Activated gamma-delta T cell treated with Interleukin-2 at 50 U/mL for 16 hours (primary cell): ENCODE measurements around the gene RAD54L2.
"Not testable (repeated sequence)": the region's sequence is repeated elsewhere in the genome, so short reads cannot be mapped to it uniquely, and the experiment has no call there.

Experiments used
- DNase-seq: peaks from one replicate; pipeline ENCODE4 v3.0.0-alpha.2; 2020

RAD54L2 gene

GRCh38 chr3:51538459-51539290, at the start of gene RAD54L2:
TSS of gene RAD54L2 (plus strand) at chr3:51538719. CDS start at chr3:51590421, 51,702 bp downstream.
- DNase-seq: peak; percentile 71

- DNase-seq: peak; percentile 68
Observed at GRCh38 chr3:51498876-51499738, 39.4 kb upstream of the RAD54L2 start.

DNA sequence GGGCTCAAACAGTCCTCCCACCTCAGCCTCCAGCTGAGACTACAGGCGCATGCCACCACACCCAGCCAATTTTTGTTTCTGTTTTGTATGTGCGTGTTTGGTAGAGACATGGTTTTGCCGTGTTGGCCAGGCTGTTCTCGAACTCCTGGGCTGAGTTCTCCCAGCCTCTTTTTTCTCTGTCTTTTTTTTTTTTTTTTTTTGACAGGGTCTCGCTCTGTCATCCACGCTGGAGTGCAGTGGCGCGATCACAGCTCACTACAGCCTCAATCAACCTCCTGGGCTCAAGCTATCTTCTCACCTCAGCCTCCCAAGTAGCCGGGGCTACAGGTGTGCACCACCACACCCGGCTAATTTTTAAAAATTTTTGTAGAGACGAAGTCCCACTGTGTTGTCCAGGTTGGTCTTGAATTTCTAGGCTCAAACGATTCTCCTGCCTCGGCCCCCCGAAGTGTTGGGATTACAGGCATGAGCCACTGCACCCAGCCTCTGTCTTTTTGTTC, 37.8 kb upstream of the RAD54L2 start:
- no peak for DNase-seq

DNA sequence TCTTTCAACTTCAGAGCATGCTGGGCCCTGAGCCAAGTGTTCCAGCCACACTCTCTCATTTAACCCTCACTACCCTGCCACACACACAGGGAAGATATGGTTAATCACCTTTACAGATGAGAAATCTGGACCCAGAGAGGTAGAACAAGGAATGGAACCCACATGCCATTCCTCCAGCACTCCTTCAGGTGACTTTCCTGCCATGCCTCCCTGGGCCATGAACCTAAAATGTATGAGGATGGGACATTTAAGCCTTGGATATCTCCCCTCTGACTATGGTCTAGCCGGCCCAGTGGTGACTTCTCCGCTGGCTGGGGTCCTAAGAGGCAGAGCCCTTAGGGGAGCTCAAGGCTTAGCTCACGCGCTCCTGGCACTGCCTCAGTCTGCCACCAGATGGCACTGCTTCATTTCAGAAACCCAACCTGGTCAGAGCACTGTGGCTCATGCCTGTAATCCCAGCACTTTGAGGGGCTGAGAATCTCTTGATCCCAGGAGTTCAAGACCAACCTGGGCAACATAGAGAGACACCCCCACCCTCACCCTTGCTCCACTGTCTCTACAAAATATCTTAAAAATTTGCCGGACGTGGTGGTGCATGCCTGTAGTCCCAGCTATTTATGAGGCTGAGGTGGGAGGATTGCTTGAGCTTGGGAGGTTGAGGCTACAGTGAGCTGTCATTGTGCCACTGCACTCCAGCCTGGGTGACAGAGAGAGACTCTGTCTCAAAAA, 36.5 kb upstream of the RAD54L2 start:
- peak; percentile 78 for DNase-seq

- DNase-seq: no peak
Observed at GRCh38 chr3:51502562-51502910, 36.0 kb upstream of the RAD54L2 start.

GRCh38 chr3:51503007-51503406, 35.5 kb upstream of the RAD54L2 start:
- no peak for DNase-seq

DNA sequence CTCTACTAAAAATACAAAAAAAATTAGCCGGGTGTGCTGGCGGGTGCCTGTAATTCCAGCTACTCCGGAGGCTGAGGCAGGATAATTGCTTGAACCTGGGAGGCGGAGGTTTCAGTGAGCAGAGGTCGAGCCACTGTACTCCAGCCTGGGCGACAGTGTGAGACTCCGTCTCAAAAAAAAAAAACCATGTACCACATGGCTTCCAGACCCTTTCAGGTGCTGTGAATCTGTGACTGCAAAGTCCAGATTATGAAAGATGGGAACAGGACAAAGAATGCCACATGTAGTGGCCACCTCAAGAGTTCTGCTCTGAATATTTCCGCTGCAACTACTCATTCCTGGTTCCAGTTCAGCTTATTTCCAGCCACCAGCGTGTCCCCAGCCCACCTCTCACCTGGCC, 30.3 kb upstream of the RAD54L2 start:
- DNase-seq: no peak

- no peak for DNase-seq
Observed at GRCh38 chr3:51510996-51511395, 27.5 kb upstream of the RAD54L2 start.

DNA sequence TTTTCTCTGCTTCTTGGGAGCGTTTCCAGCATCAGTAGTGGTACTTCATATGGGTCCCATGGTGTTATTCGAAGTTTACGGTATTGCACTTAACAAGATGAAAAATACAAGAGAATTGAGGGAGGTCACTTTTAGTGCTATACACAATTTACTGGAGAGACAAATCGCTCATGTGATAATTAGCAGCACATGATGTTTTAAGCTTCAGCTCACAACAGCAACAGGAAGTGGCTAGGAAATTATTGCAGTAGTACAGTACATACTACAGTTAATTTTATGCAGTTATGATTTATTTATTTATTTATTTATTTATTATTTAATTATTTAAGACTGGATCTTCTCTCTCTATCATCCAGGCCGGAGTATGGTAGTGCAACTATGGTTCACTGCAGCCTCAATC, 24.3 kb upstream of the RAD54L2 start:
- no peak for DNase-seq

- no peak for DNase-seq
Observed at GRCh38 chr3:51519848-51520247, 18.7 kb upstream of the RAD54L2 start.

GRCh38 chr3:51520906-51521730, 17.4 kb upstream of the RAD54L2 start:
- not testable (repeated sequence) for DNase-seq

DNA sequence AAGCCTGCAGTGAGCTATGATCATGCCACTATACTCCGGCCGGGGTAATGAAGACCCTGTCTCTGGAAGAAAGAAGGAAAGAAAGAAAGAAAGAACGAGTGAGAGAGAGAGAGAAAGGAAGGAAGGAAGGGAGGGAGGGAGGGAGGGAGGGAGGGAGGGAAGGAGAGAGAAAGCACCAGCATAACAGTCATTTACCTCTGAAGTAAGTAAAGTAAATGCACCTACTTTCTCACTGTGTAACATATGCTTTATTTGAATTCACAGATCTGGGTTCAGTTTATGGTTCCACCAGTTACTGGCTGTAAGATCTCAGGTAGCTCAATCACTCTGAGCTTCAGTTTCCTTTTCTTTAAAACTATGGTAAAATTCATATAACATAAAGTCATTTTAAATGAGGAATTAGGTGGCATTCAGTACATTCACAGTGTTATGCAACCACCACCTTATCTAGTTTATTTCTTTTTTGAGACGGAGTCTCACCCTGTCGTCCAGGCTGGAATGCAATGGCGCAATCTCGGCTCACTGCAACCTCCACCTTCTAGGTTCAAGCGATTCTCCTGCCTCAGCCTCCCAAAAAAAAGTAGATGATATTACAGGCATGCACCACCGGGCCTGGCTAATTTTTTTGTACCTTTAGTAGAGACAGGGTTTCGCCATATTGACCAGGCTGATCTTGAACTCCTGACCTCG, 16.1 kb upstream of the RAD54L2 start:
- DNase-seq: no peak

DNA sequence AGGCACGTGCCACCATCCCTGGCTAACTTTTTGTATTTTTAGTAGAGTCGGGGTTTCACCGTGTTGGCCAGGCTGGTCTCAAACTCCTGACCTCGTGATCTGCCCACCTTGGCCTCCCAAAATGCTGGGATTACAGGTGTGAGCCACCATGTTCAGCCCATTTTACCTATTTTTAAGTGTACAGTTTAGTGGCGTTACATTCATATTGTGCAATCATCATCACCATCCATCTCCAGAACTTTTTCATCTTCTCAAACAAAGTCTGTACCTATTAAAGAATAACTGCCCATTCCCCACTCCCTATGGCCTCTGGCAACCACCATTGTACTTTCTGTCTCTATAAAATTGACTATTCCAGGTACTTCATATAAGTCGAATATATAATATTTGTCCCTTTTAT, 13.6 kb upstream of the RAD54L2 start:
- DNase-seq: not testable (repeated sequence)

GRCh38 chr3:51530485-51530884, 8.0 kb upstream of the RAD54L2 start:
- no peak for DNase-seq

- DNase-seq: no peak
Observed at GRCh38 chr3:51535146-51536019, 3.1 kb upstream of the RAD54L2 start.

DNA sequence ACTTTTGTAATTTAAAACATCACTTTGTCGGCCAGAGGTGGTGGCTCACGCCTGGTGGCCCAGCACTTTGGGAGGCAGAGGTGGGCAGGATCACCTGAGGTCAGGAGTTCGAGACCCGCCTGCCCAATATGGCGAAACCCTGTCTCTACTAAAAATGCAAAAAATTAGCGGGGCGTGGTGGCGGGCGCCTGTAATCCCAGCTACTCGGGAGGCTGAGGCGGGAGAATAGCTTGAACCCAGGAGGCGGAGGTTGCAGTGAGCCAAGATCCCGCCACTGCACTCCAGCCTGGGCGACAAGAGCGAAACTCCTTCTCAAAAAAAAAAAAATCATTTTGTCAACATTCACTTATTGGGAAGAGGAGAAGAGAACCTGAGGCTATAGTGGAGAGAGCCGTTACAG, 888 bp upstream of the RAD54L2 start:
- DNase-seq: not testable (repeated sequence)

GRCh38 chr3:51538115-51538458, 432 bp upstream of the RAD54L2 start:
- no peak for DNase-seq

DNA sequence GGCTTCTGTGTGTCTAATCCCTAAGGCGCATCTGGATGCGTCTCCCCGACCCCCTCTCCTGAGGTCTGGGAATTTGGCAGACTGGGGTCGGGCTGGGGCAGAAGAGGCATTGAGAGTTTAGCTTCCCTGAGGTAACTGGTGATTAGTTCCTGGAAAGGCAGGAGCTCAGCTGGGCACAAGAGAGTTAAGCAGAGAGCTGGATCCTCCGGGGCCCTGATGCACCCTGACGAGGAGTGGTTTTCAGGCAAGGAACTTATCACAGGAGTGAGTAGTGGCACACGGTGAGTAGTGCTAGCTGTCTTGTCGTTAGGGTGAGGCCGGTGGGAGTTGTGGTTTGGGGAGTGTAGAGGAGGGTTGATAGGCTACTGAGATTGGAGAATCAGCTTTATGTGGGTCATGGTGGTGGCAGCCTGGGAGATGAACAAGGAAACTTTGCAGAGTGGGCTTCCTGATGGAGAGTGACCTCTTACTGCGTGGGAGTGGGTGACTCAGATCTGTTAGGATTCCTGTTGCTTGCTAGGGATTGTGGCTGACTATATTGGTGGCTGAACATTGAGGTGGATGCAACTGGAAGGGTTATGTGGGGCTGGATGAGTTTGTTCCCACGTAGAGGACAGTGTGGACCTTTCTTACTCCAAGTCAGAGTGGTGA, 897 bp downstream of the RAD54L2 start:
- DNase-seq: peak; percentile 9

DNA sequence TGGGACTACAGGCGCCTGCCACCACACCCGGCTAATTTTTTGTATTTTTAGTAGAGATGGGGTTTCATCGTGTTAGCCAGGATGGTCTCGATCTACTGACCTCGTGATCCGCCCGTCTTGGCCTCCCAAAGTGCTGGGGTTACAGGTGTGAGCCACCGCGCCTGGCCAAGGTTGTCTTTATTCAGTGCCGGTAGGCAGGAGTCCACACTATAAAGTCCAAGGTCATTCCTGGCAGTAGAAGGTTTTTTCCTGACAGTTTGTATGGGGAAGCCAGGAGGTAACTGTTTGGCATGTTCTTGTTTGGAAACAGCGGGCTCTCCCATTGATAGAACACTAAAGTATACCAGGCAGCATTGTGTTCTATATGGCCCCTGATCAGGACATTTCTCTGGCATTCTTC, 4.1 kb downstream of the RAD54L2 start:
- not testable (repeated sequence) for DNase-seq
